Measurements from ENCODE around the gene THEMIS. TPM values are rescaled to one million over a fixed set of nuclear protein-coding genes. Genes with fewer than 3 reads are reported as not detected.

The THEMIS gene
- total RNA-seq, 2 donors from 2014 or later, result not detected

DNA sequence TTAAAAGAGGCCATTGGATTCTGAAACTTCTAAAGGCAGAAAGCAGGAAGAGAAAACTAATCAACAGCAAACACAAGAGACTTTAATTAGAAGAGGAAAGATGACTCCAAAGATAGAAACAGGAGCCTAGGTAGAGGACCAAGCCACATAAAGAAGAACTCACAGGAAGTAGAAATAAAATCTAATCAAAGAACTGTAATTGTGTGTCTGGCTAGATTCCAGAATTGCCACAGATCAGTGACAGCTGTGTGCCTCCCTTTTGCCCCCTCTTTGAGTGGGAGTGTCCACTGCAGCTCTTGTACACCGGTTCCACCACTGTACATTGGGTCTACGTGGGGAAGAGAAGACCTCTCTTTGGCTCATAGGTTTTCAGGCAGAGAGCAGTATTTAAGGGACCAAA, 22.3 kb upstream of the THEMIS start:
- no peak overlapping the region for H3K27ac Mint-ChIP-seq
- WGBS, 2 experiments (ENCODE audit: insufficient coverage in 1 of 2, insufficient read length in 1 of 2), result 95 to 100% methylated on average over 2 of the region's 2 CpGs
- Histone ChIP-seq H3K36me3 (ENCODE audit: control insufficient read depth, insufficient read depth, low read length) (no peaks in the 10 kb centered on the region), H3K4me1 (ENCODE audit: control insufficient read depth, insufficient read depth, low read length) (no peaks in the 10 kb centered on the region), H3K27ac (ENCODE audit: low read depth, low read length) (no peak overlapping the region), H3K9me3 (ENCODE audit: control insufficient read depth, low read length) (peaks cover 11% of the 10 kb centered on the region), H3K4me3 (ENCODE audit: low read length) (no peak overlapping the region), H3K27me3 (ENCODE audit: control insufficient read depth, insufficient read depth, low read length, poor library complexity, severe bottlenecking) (no peaks in the 10 kb centered on the region), H3K9ac (ENCODE audit: extremely low read depth, low read length, poor library complexity, severe bottlenecking) (no peak overlapping the region)
- no peak overlapping the region for H3K4me3 Mint-ChIP-seq
- no peaks in the 10 kb centered on the region for H3K27me3 Mint-ChIP-seq (ENCODE audit: insufficient read depth)
- TF ChIP-seq, protein P1, sequence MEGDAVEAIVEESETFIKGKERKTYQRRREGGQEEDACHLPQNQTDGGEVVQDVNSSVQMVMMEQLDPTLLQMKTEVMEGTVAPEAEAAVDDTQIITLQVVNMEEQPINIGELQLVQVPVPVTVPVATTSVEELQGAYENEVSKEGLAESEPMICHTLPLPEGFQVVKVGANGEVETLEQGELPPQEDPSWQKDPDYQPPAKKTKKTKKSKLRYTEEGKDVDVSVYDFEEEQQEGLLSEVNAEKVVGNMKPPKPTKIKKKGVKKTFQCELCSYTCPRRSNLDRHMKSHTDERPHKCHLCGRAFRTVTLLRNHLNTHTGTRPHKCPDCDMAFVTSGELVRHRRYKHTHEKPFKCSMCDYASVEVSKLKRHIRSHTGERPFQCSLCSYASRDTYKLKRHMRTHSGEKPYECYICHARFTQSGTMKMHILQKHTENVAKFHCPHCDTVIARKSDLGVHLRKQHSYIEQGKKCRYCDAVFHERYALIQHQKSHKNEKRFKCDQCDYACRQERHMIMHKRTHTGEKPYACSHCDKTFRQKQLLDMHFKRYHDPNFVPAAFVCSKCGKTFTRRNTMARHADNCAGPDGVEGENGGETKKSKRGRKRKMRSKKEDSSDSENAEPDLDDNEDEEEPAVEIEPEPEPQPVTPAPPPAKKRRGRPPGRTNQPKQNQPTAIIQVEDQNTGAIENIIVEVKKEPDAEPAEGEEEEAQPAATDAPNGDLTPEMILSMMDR (conservative IDR thresholded peaks at IDR 0.05), result no peak
- H3K9me3 Mint-ChIP-seq, result peaks cover 24% of the 10 kb centered on the region
- H3K4me1 Mint-ChIP-seq, result no peaks in the 10 kb centered on the region
- DNase-seq, result no peak
- H3K36me3 Mint-ChIP-seq (ENCODE audit: low read depth), result no peaks in the 10 kb centered on the region

DNA sequence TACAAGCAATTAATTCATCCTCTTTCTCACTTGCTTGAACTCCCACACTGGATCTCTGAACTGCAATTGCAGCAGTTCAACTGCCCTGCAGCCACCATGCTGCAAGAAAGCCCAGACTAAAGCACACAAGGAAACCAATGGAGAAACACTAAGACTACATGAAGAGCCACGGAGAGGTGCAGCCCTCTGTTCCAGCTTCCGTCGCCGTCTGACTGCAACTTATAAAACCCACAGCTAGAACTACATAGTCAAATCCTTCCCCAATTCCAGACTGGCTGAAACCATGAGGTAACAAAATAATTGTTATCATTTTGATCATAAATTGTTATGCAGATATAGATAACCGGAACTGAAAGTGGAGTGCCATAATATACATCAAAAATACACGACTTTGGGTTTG, 21.1 kb upstream of the THEMIS start:
- Histone ChIP-seq H3K27me3 (ENCODE audit: control insufficient read depth, insufficient read depth, low read length, poor library complexity, severe bottlenecking) (no peaks in the 10 kb centered on the region), H3K4me1 (ENCODE audit: control insufficient read depth, insufficient read depth, low read length) (no peaks in the 10 kb centered on the region), H3K4me3 (ENCODE audit: low read length) (no peak overlapping the region), H3K27ac (ENCODE audit: low read depth, low read length) (no peak overlapping the region), H3K9me3 (ENCODE audit: control insufficient read depth, low read length) (peaks cover 11% of the 10 kb centered on the region), H3K9ac (ENCODE audit: extremely low read depth, low read length, poor library complexity, severe bottlenecking) (no peak overlapping the region), H3K36me3 (ENCODE audit: control insufficient read depth, insufficient read depth, low read length) (no peaks in the 10 kb centered on the region)
- H3K4me1 Mint-ChIP-seq, result no peaks in the 10 kb centered on the region
- H3K9me3 Mint-ChIP-seq, result peaks cover 16% of the 10 kb centered on the region
- no peak for DNase-seq
- H3K36me3 Mint-ChIP-seq (ENCODE audit: low read depth), result no peaks in the 10 kb centered on the region
- WGBS, 2 experiments (ENCODE audit: insufficient coverage in 1 of 2, insufficient read length in 1 of 2), result 94% methylated on average over 4 to 6 of the region's 6 CpGs
- TF ChIP-seq, protein P1 (conservative IDR thresholded peaks at IDR 0.05), result no peak
- H3K27ac Mint-ChIP-seq, result no peak overlapping the region
- no peak overlapping the region for H3K4me3 Mint-ChIP-seq
- H3K27me3 Mint-ChIP-seq (ENCODE audit: insufficient read depth), result no peaks in the 10 kb centered on the region

DNA sequence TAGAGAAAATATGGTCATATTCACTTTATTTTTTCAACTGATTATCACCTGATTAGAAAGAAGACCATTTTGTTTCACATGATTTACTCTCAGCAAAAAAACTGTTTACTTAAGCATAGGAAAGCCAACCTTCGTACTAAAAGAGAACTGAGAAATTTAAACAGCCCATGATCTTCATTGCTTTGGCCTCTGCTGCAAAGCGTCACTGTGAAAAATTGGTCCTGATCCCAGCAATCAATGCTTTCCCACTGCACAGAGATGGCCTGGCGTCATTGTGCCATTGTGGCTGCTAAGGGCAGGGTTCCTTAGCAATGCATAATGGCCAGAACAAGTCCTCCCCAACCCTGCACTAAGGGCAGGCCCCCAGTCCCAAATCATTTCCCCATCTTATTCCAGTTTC, 19.9 kb upstream of the THEMIS start:
- TF ChIP-seq, protein P1 (conservative IDR thresholded peaks at IDR 0.05), result no peak
- Mint-ChIP-seq H3K36me3 (ENCODE audit: low read depth) (no peaks in the 10 kb centered on the region), H3K4me1 (no peaks in the 10 kb centered on the region), H3K4me3 (no peak overlapping the region), H3K9me3 (peaks cover 6% of the 10 kb centered on the region), H3K27ac (no peak overlapping the region), H3K27me3 (ENCODE audit: insufficient read depth) (no peaks in the 10 kb centered on the region)
- 87 to 97% methylated on average over 3 of the region's 3 CpGs for WGBS, 2 experiments (ENCODE audit: insufficient coverage in 1 of 2, insufficient read length in 1 of 2)
- Histone ChIP-seq H3K4me3 (ENCODE audit: low read length) (no peak overlapping the region), H3K4me1 (ENCODE audit: control insufficient read depth, insufficient read depth, low read length) (no peaks in the 10 kb centered on the region), H3K36me3 (ENCODE audit: control insufficient read depth, insufficient read depth, low read length) (no peaks in the 10 kb centered on the region), H3K27me3 (ENCODE audit: control insufficient read depth, insufficient read depth, low read length, poor library complexity, severe bottlenecking) (no peaks in the 10 kb centered on the region), H3K9me3 (ENCODE audit: control insufficient read depth, low read length) (peaks cover 9% of the 10 kb centered on the region), H3K27ac (ENCODE audit: low read depth, low read length) (no peak overlapping the region), H3K9ac (ENCODE audit: extremely low read depth, low read length, poor library complexity, severe bottlenecking) (no peak overlapping the region)
- no peak for DNase-seq
